AG10803 (cell line): ENCODE data around the gene TICAM1.
A peak's percentile ranks its signal among the peaks of the same experiment; 100 is the strongest.
"Not testable (repeated sequence)": the region's sequence is repeated elsewhere in the genome, so short reads cannot be mapped to it uniquely, and the experiment has no call there.

Experiments
- DNase-seq: peaks from one replicate; pipeline ENCODE4 v3.0.0; 2010; ENCODE audit warnings: low read depth
- H3K4me3 ChIP-seq: 2 replicates; pipeline ENCODE4 v1.5.1; 2011; ENCODE audit warnings: mild to moderate bottlenecking, low read length, control low read depth
- CTCF ChIP-seq: conservative IDR thresholded peaks from 2 replicates; pipeline ENCODE4 v1.5.1; 2011; ENCODE audit warnings: mild to moderate bottlenecking, low read length, control low read depth, inconsistent platforms

TICAM1 gene

GRCh38 chr19:4800591-4801081 lies 30.9 kb downstream of the TICAM1 start:
- DNase-seq, result no peak
- H3K4me3 ChIP-seq, result no peak overlapping the region
- no peak for TF ChIP-seq CTCF

DNA sequence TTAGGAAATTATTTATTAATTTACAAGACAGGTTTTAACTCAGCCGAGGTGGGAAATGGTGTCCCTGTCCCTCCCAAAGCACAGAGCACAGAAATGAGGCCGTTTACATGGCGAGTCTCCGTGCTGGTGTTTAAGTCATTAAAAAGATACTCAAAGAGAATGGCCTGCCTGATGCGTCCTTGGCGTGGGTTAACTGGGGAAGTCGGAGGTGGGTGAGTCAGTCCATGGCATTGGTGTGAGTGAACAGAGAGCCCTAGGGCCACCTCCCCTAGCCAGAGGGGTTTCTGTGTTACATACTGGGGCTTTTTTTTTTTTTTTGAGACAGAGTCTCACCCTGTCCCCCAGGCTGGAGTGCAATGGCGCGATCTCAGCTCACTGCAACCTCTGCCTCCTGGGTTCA lies 36.1 kb downstream of the TICAM1 start:
- DNase-seq, result no peak
- TF ChIP-seq CTCF, result no peak
- H3K4me3 ChIP-seq, result no peak overlapping the region

GRCh38 chr19:4794971-4795370 lies 36.5 kb downstream of the TICAM1 start:
- no peak for TF ChIP-seq CTCF
- no peak overlapping the region for H3K4me3 ChIP-seq
- no peak for DNase-seq

- H3K4me3 ChIP-seq, DNase-seq: not testable (repeated sequence)
These were observed 38.2 kb downstream of the TICAM1 start for GRCh38 chr19:4793278-4793677.

DNA sequence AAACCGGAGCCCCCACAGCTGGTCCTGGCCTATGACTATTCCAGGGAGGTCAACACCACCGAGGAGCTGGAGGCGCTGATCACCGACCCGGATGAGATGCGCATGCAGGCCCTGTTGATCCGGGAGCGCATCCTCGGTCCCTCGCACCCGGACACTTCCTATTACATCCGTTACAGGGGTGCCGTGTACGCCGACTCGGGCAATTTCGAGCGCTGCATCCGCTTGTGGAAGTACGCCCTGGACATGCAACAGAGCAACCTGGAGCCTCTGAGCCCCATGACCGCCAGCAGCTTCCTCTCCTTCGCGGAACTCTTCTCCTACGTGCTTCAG lies 38.7 kb downstream of the TICAM1 start:
- peak overlapping the region; percentile 75 for H3K4me3 ChIP-seq
- not testable (repeated sequence) for DNase-seq

DNA sequence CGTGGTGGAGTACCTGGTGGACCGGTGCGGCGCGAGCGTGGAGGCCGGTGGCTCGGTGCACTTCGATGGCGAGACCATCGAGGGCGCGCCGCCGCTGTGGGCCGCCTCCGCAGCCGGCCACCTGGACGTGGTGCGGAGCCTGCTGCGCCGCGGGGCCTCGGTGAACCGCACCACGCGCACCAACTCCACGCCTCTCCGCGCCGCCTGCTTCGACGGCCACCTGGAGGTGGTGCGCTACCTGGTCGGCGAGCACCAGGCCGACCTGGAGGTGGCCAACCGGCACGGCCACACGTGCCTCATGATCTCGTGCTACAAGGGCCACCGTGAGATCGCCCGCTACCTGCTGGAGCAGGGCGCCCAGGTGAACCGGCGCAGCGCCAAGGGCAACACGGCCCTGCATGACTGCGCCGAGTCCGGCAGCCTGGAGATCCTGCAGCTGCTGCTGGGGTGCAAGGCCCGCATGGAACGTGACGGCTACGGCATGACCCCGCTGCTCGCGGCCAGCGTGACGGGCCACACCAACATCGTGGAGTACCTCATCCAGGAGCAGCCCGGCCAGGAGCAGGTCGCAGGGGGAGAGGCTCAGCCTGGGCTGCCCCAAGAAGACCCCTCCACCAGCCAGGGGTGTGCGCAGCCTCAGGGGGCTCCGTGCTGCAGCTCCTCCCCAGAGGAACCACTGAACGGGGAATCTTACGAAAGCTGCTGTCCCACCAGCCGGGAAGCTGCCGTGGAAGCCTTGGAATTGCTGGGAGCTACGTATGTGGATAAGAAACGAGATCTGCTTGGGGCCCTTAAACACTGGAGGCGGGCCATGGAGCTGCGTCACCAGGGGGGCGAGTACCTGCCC lies 39.3 kb downstream of the TICAM1 start:
- peak overlapping the region; percentile 75 for H3K4me3 ChIP-seq
- not testable (repeated sequence) for DNase-seq

DNA sequence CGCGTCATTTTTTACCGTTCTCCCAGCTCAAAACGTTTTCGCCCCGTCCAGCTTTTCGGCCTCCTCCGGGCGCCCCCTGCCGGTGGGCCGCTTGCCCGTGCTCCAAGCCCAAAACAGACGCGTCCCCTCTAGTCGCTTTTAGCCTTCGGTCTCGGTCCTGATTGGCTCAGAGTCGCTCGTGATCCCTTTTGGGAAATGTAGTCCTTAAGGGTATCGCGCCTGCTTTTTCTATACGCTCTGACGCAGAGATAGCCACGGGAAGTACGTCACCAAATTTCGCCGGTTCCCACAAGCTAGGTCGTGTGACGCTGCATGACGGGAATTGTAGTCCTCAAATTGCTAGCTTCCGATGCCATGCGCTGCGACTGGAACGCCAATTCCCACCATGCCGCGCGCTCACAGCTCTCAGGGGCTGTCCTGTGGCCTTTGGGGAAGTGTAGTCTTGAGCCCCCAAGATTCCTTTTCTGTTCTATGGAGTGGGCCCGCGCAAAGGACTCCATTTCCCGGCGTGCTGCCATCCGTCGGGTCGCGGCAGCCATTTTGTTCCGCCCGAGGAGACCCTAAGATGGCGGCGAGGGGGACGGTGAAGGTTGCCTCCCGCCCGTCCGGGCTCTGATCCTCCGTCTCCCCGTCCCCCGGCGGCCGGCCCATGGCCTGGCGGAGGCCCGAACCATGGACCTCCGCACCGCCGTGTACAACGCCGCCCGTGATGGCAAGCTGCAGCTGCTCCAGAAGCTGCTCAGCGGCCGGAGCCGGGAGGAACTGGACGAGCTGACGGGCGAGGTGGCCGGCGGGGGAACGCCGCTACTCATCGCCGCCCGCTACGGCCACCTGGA lies 40.1 kb downstream of the TICAM1 start, which contains the start of gene FEM1A:
Gene FEM1A (plus strand): TSS at position 552 of the 836 bp plus-strand sequence. CDS start 121 bp downstream, at position 673.
- DNase-seq, result peak; percentile 100
- TF ChIP-seq CTCF, result peak; percentile 92

DNA sequence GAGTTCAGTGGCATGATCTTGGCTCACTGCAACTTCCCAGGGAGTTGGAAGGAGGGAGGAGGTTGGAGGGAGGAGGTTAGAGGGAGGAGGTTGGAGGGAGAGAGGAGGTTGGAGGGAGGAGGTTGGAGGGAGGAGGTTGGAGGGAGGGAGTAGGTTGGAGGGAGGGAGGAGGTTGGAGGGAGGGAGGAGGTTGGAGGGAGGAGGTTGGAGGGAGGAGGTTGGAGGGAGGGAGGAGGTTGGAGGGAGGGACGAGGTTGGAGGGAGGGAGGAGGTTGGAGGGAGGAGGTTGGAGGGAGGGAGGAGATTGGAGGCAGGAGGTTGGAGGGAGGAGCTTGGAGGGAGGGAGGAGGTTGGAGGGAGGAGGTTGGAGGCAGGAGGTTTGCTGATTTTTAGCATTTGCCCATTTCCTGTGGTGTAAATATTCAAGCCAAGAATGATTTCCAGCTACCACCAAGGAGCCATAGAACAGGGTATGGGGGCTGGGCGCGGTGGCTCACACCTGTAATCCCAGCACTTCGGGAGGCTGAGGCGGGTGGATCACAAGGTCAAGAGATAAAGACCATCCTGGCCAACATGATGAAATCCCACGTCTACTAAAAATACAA lies 45.0 kb downstream of the TICAM1 start:
- not testable (repeated sequence) for DNase-seq, H3K4me3 ChIP-seq

More for the DNA sequence above, 40.1 kb downstream of the TICAM1 start, which contains the start of gene FEM1A:
- H3K4me3 ChIP-seq, result peak within 1 kb of the TSS; percentile 75

GRCh38 chr19:4781801-4782200 lies 49.7 kb downstream of the TICAM1 start:
- no peak for TF ChIP-seq CTCF
- peak; percentile 24 for DNase-seq
- H3K4me3 ChIP-seq, result no peak overlapping the region
